Forelimb muscle (tissue), 1 donor: ENCODE results near the gene MAP7D2. TPM values are rescaled to one million over a fixed set of nuclear protein-coding genes. Genes with fewer than 3 reads are reported as not detected.

ENCODE experiments used
- DNase-seq: peaks from one replicate; pipeline ENCODE4 v3.0.0-alpha.2; 2013; ENCODE audit warnings: low read depth
- polyA plus RNA-seq: library from polyadenylated mRNA; unstranded; fragments of 120-200 nt; gene quantifications from one replicate; pipeline ENCODE4 v1.2.1, GENCODE V29; 2013; ENCODE audit not compliant: insufficient read length

MAP7D2 gene
- polyA plus RNA-seq, 1 donor = 0.63 TPM

GRCh38 chrX:20112022-20112774 is 4.5 kb downstream of the MAP7D2 start:
- DNase-seq = no peak

- DNase-seq = no peak
These were observed 5.4 kb downstream of the MAP7D2 start for GRCh38 chrX:20111271-20111670.

- DNase-seq = no peak
These were observed 14.6 kb downstream of the MAP7D2 start for GRCh38 chrX:20101934-20102581.

GRCh38 chrX:20091499-20091898 is 25.2 kb downstream of the MAP7D2 start:
- no peak for DNase-seq

- DNase-seq = no peak
These were observed 26.9 kb downstream of the MAP7D2 start for GRCh38 chrX:20089845-20090244.

GRCh38 chrX:20080277-20080676 is 36.4 kb downstream of the MAP7D2 start:
- DNase-seq = no peak

- no peak for DNase-seq
These were observed 45.1 kb downstream of the MAP7D2 start for GRCh38 chrX:20071511-20072079.

- DNase-seq = peak; percentile 20
These were observed 48.8 kb downstream of the MAP7D2 start for GRCh38 chrX:20067709-20068561.

- DNase-seq = peak; percentile 13
These were observed 49.6 kb downstream of the MAP7D2 start for GRCh38 chrX:20066968-20067708.

GRCh38 chrX:20063716-20064351 is 52.9 kb downstream of the MAP7D2 start:
- no peak for DNase-seq

GRCh38 chrX:20063153-20063552 is 53.6 kb downstream of the MAP7D2 start:
- no peak for DNase-seq

- DNase-seq = no peak
These were observed 54.9 kb downstream of the MAP7D2 start for GRCh38 chrX:20061855-20062254.

GRCh38 chrX:20060961-20061748 is 55.6 kb downstream of the MAP7D2 start:
- no peak for DNase-seq

- DNase-seq = peak; percentile 8
These were observed 57.1 kb downstream of the MAP7D2 start for GRCh38 chrX:20059467-20060128.

- DNase-seq = no peak
These were observed 59.2 kb downstream of the MAP7D2 start for GRCh38 chrX:20057479-20057878.

- DNase-seq = no peak
These were observed 60.0 kb downstream of the MAP7D2 start for GRCh38 chrX:20056704-20057103.

- DNase-seq = no peak
These were observed 63.2 kb downstream of the MAP7D2 start for GRCh38 chrX:20053537-20053936.

- DNase-seq = no peak
These were observed 69.8 kb downstream of the MAP7D2 start for GRCh38 chrX:20046864-20047263.

- no peak for DNase-seq
These were observed 70.5 kb downstream of the MAP7D2 start for GRCh38 chrX:20046223-20046622.
